GM10248 (cell line): ENCODE results near the gene EDC3.

Experiments used
- CTCF ChIA-PET: fragments of 300-600 bp; sonication (Branson Sonifier 250); formaldehyde crosslinking; extraction: SDS; loops from one replicate; lab custom pipeline; 2021; ENCODE audit warnings: antibody characterized with exemption; lab: Yijun Ruan, JAX
- POLR2A ChIA-PET: fragments of 350-650 bp; sonication (Branson Sonifier 250); formaldehyde crosslinking; extraction: SDS; loops from one replicate; lab custom pipeline; 2020; ENCODE audit warnings: antibody characterized with exemption; lab: Yijun Ruan, JAX
- DNase-seq: peaks from one replicate; pipeline ENCODE4 v3.0.0; 2012; ENCODE audit errors: extremely low spot score
- TF ChIP-seq, protein P1 (sequence below): IDR thresholded peaks from 2 replicates; pipeline ENCODE4 v1.5.1; 2012; ENCODE audit warnings: mild to moderate bottlenecking, low read depth; ENCODE audit errors: extremely low read depth, missing control alignments, control extremely low read depth

Gene EDC3

DNA sequence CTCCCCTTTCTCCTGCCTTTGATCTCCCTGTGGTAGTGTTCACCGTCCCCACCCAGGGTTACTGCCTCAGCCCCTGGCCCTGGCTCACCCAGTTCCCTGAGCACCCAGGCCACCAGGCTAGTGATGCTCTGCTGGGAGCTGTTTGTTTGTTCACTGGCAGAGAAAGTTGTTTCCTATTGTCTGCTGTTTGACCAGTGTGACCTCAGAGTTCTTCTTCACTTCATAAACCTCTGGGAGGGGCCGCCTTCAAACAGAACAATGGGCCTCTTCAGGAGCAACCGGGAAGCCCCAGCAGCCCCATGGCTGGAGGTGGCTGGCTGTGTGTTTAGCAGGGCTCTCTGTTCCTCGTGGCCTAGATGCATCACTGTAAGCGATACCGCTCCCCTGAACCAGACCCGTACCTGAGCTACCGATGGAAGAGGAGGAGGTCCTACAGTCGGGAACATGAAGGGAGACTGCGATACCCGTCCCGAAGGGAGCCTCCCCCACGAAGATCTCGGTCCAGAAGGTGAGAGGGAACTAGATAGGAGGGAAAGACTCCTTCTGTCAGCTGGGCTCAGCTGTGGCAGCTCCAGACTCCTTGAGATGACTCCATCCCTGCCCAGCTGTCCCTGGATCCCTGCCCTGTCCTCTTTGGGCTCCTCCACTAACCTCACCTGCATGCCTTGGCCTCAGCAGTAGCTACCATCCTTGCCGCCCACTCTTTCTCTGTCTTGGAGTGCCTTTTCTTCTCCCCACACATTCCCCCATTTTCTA, 76.8 kb downstream of the EDC3 start:
- ChIA-PET POLR2A (no interaction called here), CTCF (interaction anchor here (1.4 to 36.2 kb wide), 5 partner anchors 10 to 245 kb away, joined by 4 to 690 read pairs (median 5); partner anchors contain the start of gene CSK)
- TF ChIP-seq, protein P1, sequence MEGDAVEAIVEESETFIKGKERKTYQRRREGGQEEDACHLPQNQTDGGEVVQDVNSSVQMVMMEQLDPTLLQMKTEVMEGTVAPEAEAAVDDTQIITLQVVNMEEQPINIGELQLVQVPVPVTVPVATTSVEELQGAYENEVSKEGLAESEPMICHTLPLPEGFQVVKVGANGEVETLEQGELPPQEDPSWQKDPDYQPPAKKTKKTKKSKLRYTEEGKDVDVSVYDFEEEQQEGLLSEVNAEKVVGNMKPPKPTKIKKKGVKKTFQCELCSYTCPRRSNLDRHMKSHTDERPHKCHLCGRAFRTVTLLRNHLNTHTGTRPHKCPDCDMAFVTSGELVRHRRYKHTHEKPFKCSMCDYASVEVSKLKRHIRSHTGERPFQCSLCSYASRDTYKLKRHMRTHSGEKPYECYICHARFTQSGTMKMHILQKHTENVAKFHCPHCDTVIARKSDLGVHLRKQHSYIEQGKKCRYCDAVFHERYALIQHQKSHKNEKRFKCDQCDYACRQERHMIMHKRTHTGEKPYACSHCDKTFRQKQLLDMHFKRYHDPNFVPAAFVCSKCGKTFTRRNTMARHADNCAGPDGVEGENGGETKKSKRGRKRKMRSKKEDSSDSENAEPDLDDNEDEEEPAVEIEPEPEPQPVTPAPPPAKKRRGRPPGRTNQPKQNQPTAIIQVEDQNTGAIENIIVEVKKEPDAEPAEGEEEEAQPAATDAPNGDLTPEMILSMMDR: no peak
- DNase-seq: no peak

DNA sequence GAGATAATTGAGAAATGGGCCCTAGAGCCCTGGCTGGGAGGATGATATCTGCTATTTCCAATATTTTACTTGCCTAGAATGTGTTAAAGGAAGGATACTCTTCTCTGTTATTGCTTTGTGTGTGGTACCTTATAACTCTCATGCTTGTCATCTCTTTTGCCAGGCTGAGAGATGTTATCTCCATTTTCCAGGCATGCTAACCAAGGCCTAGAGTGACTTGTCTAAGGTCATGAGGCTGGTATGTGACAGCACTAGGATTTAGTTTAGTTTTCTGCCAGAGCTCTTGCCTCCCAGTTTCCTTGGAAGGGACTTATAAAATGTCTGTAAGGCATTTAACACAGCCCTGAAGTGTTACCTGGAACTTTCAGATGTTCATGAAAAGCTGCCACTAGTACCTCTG, 78.8 kb downstream of the EDC3 start:
- POLR2A ChIA-PET: interaction anchor here (0.6 to 1.1 kb wide), 2 partner anchors 11 to 15 kb away, joined by 3 read pairs; no protein-coding TSS in a partner anchor
- no peak for DNase-seq
- TF ChIP-seq, protein P1: no peak

DNA sequence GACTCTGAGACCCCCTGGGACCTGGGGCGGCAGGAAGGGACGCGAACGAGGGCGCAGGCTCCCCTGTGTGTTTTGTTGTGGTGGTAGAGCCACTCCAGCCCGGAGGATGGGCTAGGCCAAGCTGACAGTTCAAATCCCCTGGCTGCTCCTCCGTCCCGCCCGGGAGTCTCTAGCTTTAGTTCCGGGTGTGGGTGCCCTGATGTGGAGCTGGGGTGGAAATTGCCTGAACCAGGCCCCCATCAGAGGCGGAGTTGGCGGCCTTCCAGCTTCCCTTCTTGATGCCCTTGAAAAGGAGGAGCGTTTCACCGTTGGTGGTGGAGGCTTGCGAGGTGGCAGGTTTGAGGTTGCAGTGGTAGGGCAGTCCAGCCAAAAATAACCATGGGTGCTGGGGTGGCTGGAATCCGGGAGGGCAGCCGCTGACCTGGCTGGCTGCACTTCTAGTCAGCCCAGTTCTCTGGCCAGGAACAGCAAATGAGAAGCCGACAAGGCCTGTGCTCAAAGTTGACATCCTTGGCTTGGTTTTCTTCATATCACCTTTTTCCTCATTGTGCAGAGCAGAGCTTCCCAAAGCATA, 79.4 kb downstream of the EDC3 start:
- TF ChIP-seq, protein P1: no peak
- CTCF ChIA-PET: interaction anchor here (0.8 to 36.2 kb wide), 11 partner anchors 9 to 231 kb away, joined by 3 to 690 read pairs (median 3); partner anchors contain the start of genes CSK and CYP1A1
- peak; percentile 41 for DNase-seq
- POLR2A ChIA-PET: interaction anchor here (0.6 to 1.5 kb wide), 2 partner anchors 11 to 15 kb away, joined by 3 to 4 read pairs; no protein-coding TSS in a partner anchor

More for the DNA sequence above, 78.8 kb downstream of the EDC3 start:
- CTCF ChIA-PET: interaction anchor here (0.8 to 36.2 kb wide), 10 partner anchors 9 to 232 kb away, joined by 3 to 690 read pairs (median 4); partner anchors contain the start of genes CSK and CYP1A1

DNA sequence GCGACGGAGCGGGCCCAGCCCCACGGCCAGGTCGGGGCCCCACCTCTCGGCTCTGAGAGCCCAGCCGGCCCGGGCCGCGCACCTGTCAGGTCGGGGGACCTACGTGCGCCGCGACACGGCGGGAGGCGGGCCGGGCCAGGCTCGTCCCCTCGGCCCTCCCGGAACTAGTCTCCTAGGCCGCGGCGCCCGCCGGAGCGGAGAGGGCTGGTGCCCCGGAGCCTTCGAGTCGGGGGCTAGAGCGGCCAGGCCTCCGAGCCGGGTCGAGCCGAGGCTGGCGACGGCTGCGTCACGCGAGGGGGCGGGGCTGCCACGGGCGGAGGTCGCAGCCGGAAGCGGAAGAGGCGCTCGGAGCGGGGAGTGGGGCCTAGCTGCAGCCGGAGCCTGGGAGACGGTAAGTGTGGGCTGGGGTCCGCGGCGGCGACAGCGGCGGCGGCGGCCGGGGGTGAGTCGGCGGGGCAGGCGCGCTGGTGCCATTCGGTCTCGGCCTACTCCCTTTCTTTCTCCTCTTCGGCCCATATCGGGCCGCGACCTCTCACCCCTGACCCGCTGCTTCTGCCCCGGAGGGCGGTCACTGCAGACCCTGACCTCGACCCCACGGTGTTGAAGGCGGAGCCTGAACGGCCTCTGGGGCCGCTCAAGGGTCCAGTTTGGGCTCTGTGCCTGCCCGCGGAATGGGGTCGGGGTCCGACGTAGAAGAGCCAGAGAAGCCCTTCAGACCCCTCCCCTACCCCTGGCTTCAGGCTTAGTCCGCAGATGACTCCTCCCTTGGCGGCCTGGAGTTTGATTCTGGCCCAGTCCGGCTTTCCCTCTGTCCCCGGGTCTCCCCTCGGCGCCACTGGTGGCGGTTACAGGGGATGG, 80.1 kb downstream of the EDC3 start, which contains the start of gene CLK3:
TSS of gene CLK3 (plus strand) at position 329 of the 858 bp plus-strand sequence. CDS start 3,361 bp downstream, outside the sequence.
- ChIA-PET POLR2A (interaction anchor here (1.0 to 1.5 kb wide), 2 partner anchors 15 to 18 kb away, joined by 3 to 4 read pairs; no protein-coding TSS in a partner anchor), CTCF (interaction anchor here (0.9 to 36.2 kb wide), 6 partner anchors 11 to 200 kb away, joined by 3 to 690 read pairs (median 6); partner anchors contain the start of gene CSK)
- DNase-seq: peak; percentile 99
- TF ChIP-seq, protein P1: no peak

DNA sequence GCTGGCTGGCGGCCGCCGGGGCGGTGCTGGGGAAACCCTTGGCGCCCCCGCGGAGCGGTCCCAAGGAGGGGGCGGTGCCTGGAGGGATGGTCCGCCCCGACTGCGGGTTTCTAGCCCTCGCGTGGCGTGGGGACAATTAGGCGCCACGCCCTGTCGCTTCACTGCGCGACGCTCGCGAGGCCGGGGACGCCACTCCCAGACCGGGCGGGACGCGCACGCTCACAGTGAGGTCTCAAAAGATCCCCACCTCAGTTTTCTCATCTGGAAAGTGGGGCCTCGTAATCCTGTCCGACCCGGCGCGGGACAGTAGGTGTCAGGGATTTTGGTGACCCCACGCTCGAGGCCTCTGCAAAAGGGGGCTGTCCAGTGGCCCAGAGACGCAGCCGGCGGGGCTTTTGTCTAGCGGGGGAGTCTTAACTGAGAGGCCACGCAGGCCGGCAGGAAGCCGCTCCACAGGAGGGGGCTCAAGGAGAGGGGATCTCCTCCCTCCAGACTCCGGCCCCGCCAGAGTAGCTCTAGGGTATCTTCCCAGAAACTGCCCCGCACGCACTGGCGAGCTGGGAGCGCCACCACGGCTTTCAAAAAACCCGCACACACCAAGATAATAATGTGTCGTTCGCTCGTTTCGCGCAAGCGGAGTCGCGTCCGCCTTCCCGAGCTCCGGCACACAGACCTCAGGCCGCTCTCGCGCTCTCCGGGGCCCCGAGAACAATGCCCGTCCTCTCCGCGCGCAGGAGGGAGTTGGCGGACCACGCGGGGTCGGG, 80.9 kb downstream of the EDC3 start:
- ChIA-PET CTCF (interaction anchor here (1.6 to 36.2 kb wide), 8 partner anchors 17 to 286 kb away, joined by 3 to 690 read pairs (median 6); partner anchors contain the start of gene CSK), POLR2A (interaction anchor here (1.0 to 1.5 kb wide), 3 partner anchors 16 to 68 kb away, joined by 3 to 4 read pairs (median 3); no protein-coding TSS in a partner anchor)
- peak; percentile 98 for DNase-seq

More for the DNA sequence above, 80.9 kb downstream of the EDC3 start:
- TF ChIP-seq, protein P1: no peak
